Small intestine (tissue), 7 donors: ENCODE measurements around the gene NACC1. TPM values are rescaled to one million over a fixed set of nuclear protein-coding genes. Genes with fewer than 3 reads are reported as not detected.

Source experiments
- DNase-seq, 2 donors: peaks; one replicate each; pipeline versions ENCODE4 v3.0.0 to v3.0.0-alpha.2; 2013
- FAIRE-seq: peaks from 2 replicates; lab custom pipeline; 2012; peaks lifted over from hg19 to GRCh38; lab: Jason Lieb, UNC
- H3K27ac ChIP-seq, 3 donors: one replicate each; pipeline ENCODE4 v1.5.1; 2013; ENCODE audit warnings: low read length in 2 of 3, mild to moderate bottlenecking in 2 of 3, control low read depth in 1 of 3, inconsistent platforms in 1 of 3, low read depth in 1 of 3, moderate library complexity in 1 of 3
- H3K27me3 ChIP-seq, 3 donors: one replicate each; pipeline ENCODE4 v1.6.1; 2013; ENCODE audit warnings: low read length in 3 of 3, inconsistent platforms in 1 of 3; ENCODE audit not compliant: control insufficient read depth in 3 of 3, insufficient read depth in 3 of 3
- H3K36me3 ChIP-seq, 3 donors: one replicate each; pipeline ENCODE4 v1.6.1; 2013; ENCODE audit warnings: low read length in 3 of 3, inconsistent platforms in 1 of 3, low read depth in 1 of 3, mild to moderate bottlenecking in 1 of 3, moderate library complexity in 1 of 3; ENCODE audit not compliant: control insufficient read depth in 3 of 3, insufficient read depth in 2 of 3
- H3K4me1 ChIP-seq, 3 donors: one replicate each; pipeline ENCODE4 v1.6.1; 2013; ENCODE audit warnings: low read length in 2 of 3, inconsistent platforms in 1 of 3, low read depth in 1 of 3, mild to moderate bottlenecking in 1 of 3, moderate library complexity in 1 of 3; ENCODE audit not compliant: control insufficient read depth in 3 of 3, insufficient read depth in 2 of 3
- H3K4me3 ChIP-seq, 3 donors: one replicate each; pipeline ENCODE4 v1.5.1; 2013; ENCODE audit warnings: low read length in 3 of 3, control low read depth in 1 of 3, inconsistent platforms in 1 of 3, low read depth in 1 of 3, mild to moderate bottlenecking in 1 of 3, moderate library complexity in 1 of 3
- H3K9me3 ChIP-seq, 2 donors: one replicate each; pipeline ENCODE4 v1.6.1; 2013; ENCODE audit warnings: low read depth in 1 of 2, low read length in 1 of 2; ENCODE audit not compliant: control insufficient read depth in 2 of 2, insufficient read depth in 1 of 2
- WGBS, 3 donors: extraction: QIAGEN DNeasy Blood & Tissue Kit; methylation state at CpG; one replicate each; pipeline ENCODE4 v1.1.7; 2013; 5-methylcytosine and 5-hydroxymethylcytosine counted together
- polyA plus RNA-seq, 4 donors: library from polyadenylated mRNA; stranded (reverse) in 3 of 4; unstranded in 1 of 4; fragments of 200-250 nt in 3 of 4; fragments of 120-200 nt in 1 of 4; gene quantifications; one replicate each; pipeline versions ENCODE4 v1.2.1 to v1.2.3, GENCODE V29; 2013
- donor health status: healthy with polysubstance abuse.
- donor health status: control.
- donor health status: control.
- donor health status: Bipolar disorder and iron deficiency.
- donor health status: healthy.

The NACC1 gene
- polyA plus RNA-seq, 4 donors = 7.6 to 51.6 (median 17.9) TPM

DNA sequence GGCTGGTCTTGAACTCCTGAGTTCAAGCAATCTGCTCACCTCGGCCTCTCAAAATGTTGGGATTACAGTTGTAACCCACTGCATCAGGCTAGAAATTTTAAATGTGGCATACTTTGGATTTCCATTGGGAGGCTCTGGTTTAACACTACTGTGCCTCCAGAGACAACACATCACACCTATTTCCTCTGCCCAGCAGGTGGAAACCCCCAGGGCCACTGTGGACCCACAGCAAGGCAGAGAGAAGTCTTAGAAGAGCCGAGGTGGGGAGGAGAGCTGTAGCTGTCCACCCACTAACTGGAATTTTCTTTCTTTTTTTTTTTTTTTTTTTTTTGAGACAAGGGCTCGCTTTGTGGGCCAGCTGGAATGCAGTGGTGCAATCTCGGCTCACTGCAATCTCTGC lies 71.5 kb downstream of the NACC1 start:
- H3K27ac ChIP-seq = no peak overlapping the region
- H3K27me3 ChIP-seq = no peaks in the 10 kb centered on the region
- no peak for DNase-seq
- no peaks in the 10 kb centered on the region for H3K9me3 ChIP-seq
- 65 to 86% (median 79%) methylated on average over 4 of the region's 4 CpGs for WGBS, 3 donors
- H3K4me3 ChIP-seq = no peak overlapping the region
- FAIRE-seq = no peak
- H3K36me3 ChIP-seq = no peaks in the 10 kb centered on the region
- H3K4me1 ChIP-seq = peaks cover 0 to 26% (median 0%) of the 10 kb centered on the region in 3 donors

Other genes with a start within 250 kb of the NACC1 start
- 10 to 100 TPM in 2 of 4 donors, 1 to 10 TPM in 2; 6.5 to 43.1 (median 9.3) TPM for gene DNASE2, start 236.8 kb upstream of the NACC1 start, polyA plus RNA-seq
- gene KLF1, start 231.1 kb upstream of the NACC1 start, polyA plus RNA-seq = under 1 TPM in 2 of 4 donors, not detected in 2; 0.09 to 0.13 TPM
- 10 to 100 TPM; 24.8 to 38.9 (median 28.3) TPM for gene GCDH, start 227.1 kb upstream of the NACC1 start, polyA plus RNA-seq
- gene SYCE2, start 199.0 kb upstream of the NACC1 start, polyA plus RNA-seq = 1 to 10 TPM in 1 of 4 donors, under 1 TPM in 1, not detected in 2; 0.18 to 1.2 TPM
- 10 to 100 TPM; 32.4 to 74.4 (median 48.9) TPM for gene FARSA, start 184.6 kb upstream of the NACC1 start, polyA plus RNA-seq
- gene CALR, start 179.7 kb upstream of the NACC1 start, polyA plus RNA-seq = 100 to 1,000 TPM; 117 to 803 (median 435) TPM
- 100 to 1,000 TPM in 1 of 4 donors, 10 to 100 TPM in 3; 93.0 to 114 (median 98.4) TPM for gene RAD23A, start 172.4 kb upstream of the NACC1 start, polyA plus RNA-seq
- gene GADD45GIP1, start 161.0 kb upstream of the NACC1 start, polyA plus RNA-seq = 10 to 100 TPM; 27.0 to 42.2 (median 36.1) TPM
- gene DAND5, start 148.7 kb upstream of the NACC1 start, polyA plus RNA-seq = under 1 TPM in 2 of 4 donors, not detected in 2; 0.12 to 0.16 TPM
- gene NFIX, start 122.8 kb upstream of the NACC1 start, polyA plus RNA-seq = 10 to 100 TPM in 2 of 4 donors, 1 to 10 TPM in 2; 2.9 to 31.4 (median 10.0) TPM
- 1 to 10 TPM in 3 of 4 donors, under 1 TPM in 1; 0.67 to 8.9 (median 2.8) TPM for gene LYL1, start 15.4 kb upstream of the NACC1 start, polyA plus RNA-seq
- gene TRMT1, start 1.5 kb upstream of the NACC1 start, polyA plus RNA-seq = 10 to 100 TPM; 18.6 to 37.5 (median 28.3) TPM
- 100 to 1,000 TPM in 3 of 4 donors, 10 to 100 TPM in 1; 46.3 to 162 (median 138) TPM for gene STX10, start 32.1 kb downstream of the NACC1 start, polyA plus RNA-seq
- 100 to 1,000 TPM in 2 of 4 donors, 10 to 100 TPM in 2; 67.5 to 217 (median 106) TPM for gene IER2, start 32.1 kb downstream of the NACC1 start, polyA plus RNA-seq